H1 (cell line): Measurements from ENCODE around the gene PINK1. TPM values are rescaled to one million over a fixed set of nuclear protein-coding genes. Genes with fewer than 3 reads are reported as not detected.

Experiments
- CBX8 ChIP-seq: fragments of 300-800, 300-1000 bp; sonication (generic); IDR thresholded peaks from 2 replicates; pipeline ENCODE4 v1.7.1; 2016; ENCODE audit warnings: low read depth, low read length, borderline replicate concordance
- CHD7 ChIP-seq: fragments of 300-600 bp; sonication (generic); IDR thresholded peaks from 2 replicates; pipeline ENCODE4 v1.7.1; 2012; ENCODE audit warnings: low read length, moderate library complexity, mild to moderate bottlenecking, inconsistent platforms; ENCODE audit not compliant: insufficient replicate concordance
- MAFK ChIP-seq: IDR thresholded peaks from 2 replicates; pipeline ENCODE4 v1.6.1; 2012; ENCODE audit warnings: low read depth, mild to moderate bottlenecking, improper control_type of control experiment, low read length
- POLR2A ChIP-seq, 2 experiments: IDR thresholded peaks; 1 replicate in 1 of 2; 2 replicates in 1 of 2; pipeline ENCODE4 v1.6.1; 2011; ENCODE audit warnings: low read depth in 2 of 2, low read length in 2 of 2, mild to moderate bottlenecking in 2 of 2; ENCODE audit errors: control extremely low read depth in 1 of 2
- polyA plus RNA-seq, 7 experiments: library from polyadenylated mRNA; depleted of rRNA in 3 of 7; stranded (reverse) in 5 of 7; unstranded in 2 of 7; fragments of >200 nt in 5 of 7; fragments of 200-250 nt in 2 of 7; gene quantifications; 1 replicate in 5 of 7; 2 replicates in 1 of 7; 4 replicates in 1 of 7; pipeline versions ENCODE4 v1.2.1 to v1.2.3, GENCODE V29; 2011 to 2013; ENCODE audit warnings: missing spikeins in 2 of 7, mixed read lengths in 2 of 7
- total RNA-seq: library from RNA; stranded (reverse); fragmentation: NEBNext Ultra II Directional; extraction: Animal tissue kit (Norgen Biotek cat#: 25700); gene quantifications from 2 replicates; pipeline ENCODE4 v1.2.1, GENCODE V29; 2021

Gene PINK1
- total and polyA plus RNA-seq, 2 of the 8 experiments (the other 6 are each of a cell fraction or from before 2014, with no cell fraction given), result 16.1 to 19.3 TPM

- TF ChIP-seq CHD7 (no peak), CBX8 (no peak), MAFK (no peak), POLR2A (IDR thresholded peaks at IDR 0.05; ENCODE audit: control extremely low read depth in 1 of 2, low read depth in 2 of 2, low read length in 2 of 2) (no peak)
- TF ChIP-seq, all 59 proteins: peak for 0
Observed at GRCh38 chr1:20680269-20680668, 47.0 kb downstream of the PINK1 start (continued).
